ENCODE measurements around the gene AQP7.

GRCh38 chr9:33419708-33420303 is 17.4 kb upstream of the AQP7 start:
- no peak for TF ChIP-seq POLR2A (IDR thresholded peaks at IDR 0.05)
- TF ChIP-seq CTCF (IDR thresholded peaks at IDR 0.05), result no peak
- no peak for TF ChIP-seq POLR2AphosphoS5 (IDR thresholded peaks at IDR 0.05)
